ENCODE results near the gene CDS2. TPM values are rescaled to one million over a fixed set of nuclear protein-coding genes. Genes with fewer than 3 reads are reported as not detected.

CDS2 gene
- polyA plus RNA-seq, 2 of the 4 experiments (the other 2 are of a cell fraction) = 44.0 to 106 TPM

- H3K4me3 ChIP-seq = no peak overlapping the region
- WGBS (ENCODE audit: missing lambda C conversion rate) = 88% methylated on average over 5 of the region's 5 CpGs
- no peaks in the 10 kb centered on the region for H3K9me3 ChIP-seq
- no peak for ATAC-seq
- H3K27ac ChIP-seq = no peak overlapping the region
- DNase-seq (ENCODE audit: low read depth in 1 of 2, low spot score in 1 of 2) = no peak
- TF ChIP-seq RFX5 (IDR thresholded peaks at IDR 0.05) = no peak
- TF ChIP-seq ESRRA (IDR thresholded peaks at IDR 0.05; ENCODE audit: borderline replicate concordance, low read length) = no peak
- TF ChIP-seq ZSCAN20 (CRISPR knock-in tag; IDR thresholded peaks at IDR 0.05) = no peak
- TF ChIP-seq FOSL2 (IDR thresholded peaks at IDR 0.05) = no peak
- TF ChIP-seq FOSL2 (CRISPR knock-in tag; IDR thresholded peaks at IDR 0.05) = no peak
- no peak for TF ChIP-seq FOSB (CRISPR knock-in tag; IDR thresholded peaks at IDR 0.05)
- TF ChIP-seq JUNB (IDR thresholded peaks at IDR 0.05) = no peak
- TF ChIP-seq RAD21 (conservative IDR thresholded peaks at IDR 0.05 in 1 of 2, IDR thresholded peaks at IDR 0.05 in 1 of 2) = no peak
- no peak for TF ChIP-seq CEBPB (IDR thresholded peaks at IDR 0.05)
- ChIA-PET POLR2A (no interaction called here), CTCF (interaction anchor here (1.0 to 1.7 kb wide), 3 partner anchors 9 to 83 kb away, joined by 4 to 7 read pairs (median 5); no protein-coding TSS in a partner anchor)
- H3K4me2 ChIP-seq = no peak overlapping the region
- H3K4me1 ChIP-seq = peaks cover 13% of the 10 kb centered on the region
- FAIRE-seq = no peak
These were observed 17.5 kb upstream of the CDS2 start for GRCh38 chr20:5109276-5109675.

GRCh38 chr20:5113615-5113986, 13.2 kb upstream of the CDS2 start:
- no peaks in the 10 kb centered on the region for H3K9me3 ChIP-seq
- ATAC-seq (no peak), FAIRE-seq (no peak), DNase-seq (ENCODE audit: low read depth in 1 of 2, low spot score in 1 of 2) (no peak)
- peak overlapping the region; percentile 65 for H3K4me3 ChIP-seq
- peaks cover 35% of the 10 kb centered on the region for H3K4me1 ChIP-seq
- WGBS (ENCODE audit: missing lambda C conversion rate) = 37% methylated on average over 3 of the region's 3 CpGs
- peak overlapping the region; percentile 84 for H3K4me2 ChIP-seq
- ChIA-PET CTCF (interaction anchor here (1.5 kb wide), 1 partner anchor 12 kb away, joined by 4 read pairs; no protein-coding TSS in a partner anchor), POLR2A (no interaction called here)
- H3K27ac ChIP-seq = peak overlapping the region; percentile 86 to 88
- TF ChIP-seq CHD2 (IDR thresholded peaks at IDR 0.05; ENCODE audit: low read length, partially characterized antibody) (no peak), CTCF (IDR thresholded peaks at IDR 0.05) (no peak), ZNF302 (CRISPR knock-in tag; IDR thresholded peaks at IDR 0.05) (no peak), ZSCAN20 (CRISPR knock-in tag; IDR thresholded peaks at IDR 0.05) (no peak), HEYL (CRISPR knock-in tag; IDR thresholded peaks at IDR 0.05) (no peak), JUNB (IDR thresholded peaks at IDR 0.05) (no peak), RFX5 (IDR thresholded peaks at IDR 0.05) (no peak), HMGXB4 (CRISPR knock-in tag; IDR thresholded peaks at IDR 0.05; ENCODE audit: borderline replicate concordance) (no peak), BCL3 (IDR thresholded peaks at IDR 0.05) (no peak), RARB (CRISPR knock-in tag; IDR thresholded peaks at IDR 0.05) (no peak), NR3C1 (IDR thresholded peaks at IDR 0.05) (no peak), ATOH8 (CRISPR knock-in tag; IDR thresholded peaks at IDR 0.05; ENCODE audit: low read depth) (no peak), MAZ (IDR thresholded peaks at IDR 0.05; ENCODE audit: borderline replicate concordance, low read depth, low read length) (no peak), NPAS2 (CRISPR knock-in tag; IDR thresholded peaks at IDR 0.05; ENCODE audit: borderline replicate concordance) (no peak), EHMT2 (IDR thresholded peaks at IDR 0.05; ENCODE audit: low read depth) (no peak)
